K562 (cell line): ENCODE measurements around the gene PSMB10. TPM values are rescaled to one million over a fixed set of nuclear protein-coding genes. Genes with fewer than 3 reads are reported as not detected.

Experiments used
- CBX1 ChIP-seq: sonication (generic); IDR thresholded peaks from 2 replicates; pipeline ENCODE4 v1.6.1; 2016; ENCODE audit warnings: antibody characterized with exemption, low read depth, mild to moderate bottlenecking
- ETV6 ChIP-seq, 3 experiments: fragments of 150-350 bp in 1 of 3; sonication (generic) in 1 of 3; formaldehyde crosslinking in 1 of 3; IDR thresholded peaks; 2 replicates each; pipeline versions ENCODE4 v1.6.1 to v1.8.0; 2014 to 2022; ENCODE audit warnings: borderline replicate concordance in 2 of 3, low read depth in 2 of 3, antibody characterized with exemption in 1 of 3, low read length in 1 of 3, mild to moderate bottlenecking in 1 of 3, missing genetic modification reagents in 1 of 3
- GATAD2A ChIP-seq: fragments of 450-650 bp; IDR thresholded peaks from 2 replicates; pipeline ENCODE4 v1.6.1; 2017
- HNRNPH1 ChIP-seq: fragments of 200-400 bp; formaldehyde crosslinking; optimal IDR thresholded peaks from 2 replicates; pipeline ENCODE3; 2017; ENCODE audit warnings: low read depth, mild to moderate bottlenecking, low read length, moderate library complexity
- NR0B1 ChIP-seq: fragments of 450-650 bp; IDR thresholded peaks from one replicate; pipeline ENCODE4 v1.6.1; 2018; ENCODE audit warnings: mild to moderate bottlenecking, moderate library complexity; ENCODE audit not compliant: partially characterized antibody
- RBM25 ChIP-seq: fragments of 200-400 bp; formaldehyde crosslinking; IDR thresholded peaks from 2 replicates; pipeline ENCODE4 v1.6.1; 2018; ENCODE audit warnings: low read length, low read depth, moderate library complexity; ENCODE audit not compliant: severe bottlenecking
- SMARCA4 ChIP-seq: fragments of 450-650 bp; IDR thresholded peaks from 2 replicates; pipeline ENCODE4 v1.6.1; 2016
- SP1 ChIP-seq: sonication (generic); formaldehyde crosslinking; IDR thresholded peaks from 2 replicates; pipeline ENCODE4 v1.8.1; 2022; ENCODE audit warnings: mild to moderate bottlenecking, missing genetic modification reagents
- TFE3 ChIP-seq: fragments of 450-650 bp; formaldehyde crosslinking; IDR thresholded peaks from 2 replicates; pipeline ENCODE4 v1.4.0; 2020; ENCODE audit warnings: mild to moderate bottlenecking, mixed read lengths
- VEZF1 ChIP-seq: fragments of 200-800 bp; sonication (Bioruptor generic); IDR thresholded peaks from 2 replicates; pipeline ENCODE4 v1.6.1; 2017; ENCODE audit warnings: missing genetic modification characterization, missing compliant biosample characterization
- ZNF76 ChIP-seq: fragments of 250-450 bp; sonication (Bioruptor Pico); IDR thresholded peaks from 2 replicates; pipeline ENCODE4 v1.4.0; 2020; ENCODE audit warnings: mild to moderate bottlenecking, moderate library complexity, borderline replicate concordance
- polyA plus RNA-seq, 8 experiments: library from polyadenylated mRNA; depleted of rRNA in 4 of 8; stranded (reverse) in 5 of 8; unstranded in 3 of 8; fragments of >200 nt; fragmentation: Nextera tagmentation in 2 of 8; fragmentation: Illumina TruSeq in 1 of 8; extraction: Ambion mirVana in 2 of 8; extraction: Trizol in 1 of 8; gene quantifications; 2 replicates each; pipeline versions ENCODE4 v1.2.1 to v1.2.3, GENCODE V29; 2011 to 2014; ENCODE audit warnings: inconsistent platforms in 1 of 8, missing spikeins in 1 of 8
- total RNA-seq, 7 experiments: library from RNA; depleted of rRNA in 6 of 7; stranded (reverse); fragments of >200 nt in 6 of 7; fragmentation: Illumina TruSeq in 2 of 7; extraction: Trizol in 2 of 7; gene quantifications; 2 replicates each; pipeline versions ENCODE4 v1.2.1 to v1.2.3, GENCODE V29; 2011 to 2021; ENCODE audit warnings: low replicate concordance in 1 of 7
- TF ChIP-seq, protein P1 (sequence below), 2 experiments: fragments of 450-650 bp; IDR thresholded peaks; 2 replicates each; pipeline ENCODE4 v1.6.1; 2018; ENCODE audit warnings: mild to moderate bottlenecking in 2 of 2, low read depth in 1 of 2; ENCODE audit not compliant: partially characterized antibody in 2 of 2
- TF ChIP-seq, protein P2 (sequence below): IDR thresholded peaks from 2 replicates; pipeline ENCODE4 v1.6.1; 2016; ENCODE audit warnings: missing genetic modification characterization, missing compliant biosample characterization

Gene PSMB10
- total and polyA plus RNA-seq, 9 of the 15 experiments (the other 6 are each of a cell fraction or from before 2014, with no cell fraction given), result 11.7 to 105 (median 51.0) TPM

- TF ChIP-seq, protein P1, sequence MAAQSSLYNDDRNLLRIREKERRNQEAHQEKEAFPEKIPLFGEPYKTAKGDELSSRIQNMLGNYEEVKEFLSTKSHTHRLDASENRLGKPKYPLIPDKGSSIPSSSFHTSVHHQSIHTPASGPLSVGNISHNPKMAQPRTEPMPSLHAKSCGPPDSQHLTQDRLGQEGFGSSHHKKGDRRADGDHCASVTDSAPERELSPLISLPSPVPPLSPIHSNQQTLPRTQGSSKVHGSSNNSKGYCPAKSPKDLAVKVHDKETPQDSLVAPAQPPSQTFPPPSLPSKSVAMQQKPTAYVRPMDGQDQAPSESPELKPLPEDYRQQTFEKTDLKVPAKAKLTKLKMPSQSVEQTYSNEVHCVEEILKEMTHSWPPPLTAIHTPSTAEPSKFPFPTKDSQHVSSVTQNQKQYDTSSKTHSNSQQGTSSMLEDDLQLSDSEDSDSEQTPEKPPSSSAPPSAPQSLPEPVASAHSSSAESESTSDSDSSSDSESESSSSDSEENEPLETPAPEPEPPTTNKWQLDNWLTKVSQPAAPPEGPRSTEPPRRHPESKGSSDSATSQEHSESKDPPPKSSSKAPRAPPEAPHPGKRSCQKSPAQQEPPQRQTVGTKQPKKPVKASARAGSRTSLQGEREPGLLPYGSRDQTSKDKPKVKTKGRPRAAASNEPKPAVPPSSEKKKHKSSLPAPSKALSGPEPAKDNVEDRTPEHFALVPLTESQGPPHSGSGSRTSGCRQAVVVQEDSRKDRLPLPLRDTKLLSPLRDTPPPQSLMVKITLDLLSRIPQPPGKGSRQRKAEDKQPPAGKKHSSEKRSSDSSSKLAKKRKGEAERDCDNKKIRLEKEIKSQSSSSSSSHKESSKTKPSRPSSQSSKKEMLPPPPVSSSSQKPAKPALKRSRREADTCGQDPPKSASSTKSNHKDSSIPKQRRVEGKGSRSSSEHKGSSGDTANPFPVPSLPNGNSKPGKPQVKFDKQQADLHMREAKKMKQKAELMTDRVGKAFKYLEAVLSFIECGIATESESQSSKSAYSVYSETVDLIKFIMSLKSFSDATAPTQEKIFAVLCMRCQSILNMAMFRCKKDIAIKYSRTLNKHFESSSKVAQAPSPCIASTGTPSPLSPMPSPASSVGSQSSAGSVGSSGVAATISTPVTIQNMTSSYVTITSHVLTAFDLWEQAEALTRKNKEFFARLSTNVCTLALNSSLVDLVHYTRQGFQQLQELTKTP (IDR thresholded peaks at IDR 0.05; ENCODE audit: low read depth in 1 of 2, partially characterized antibody in 2 of 2), result no peak
- TF ChIP-seq ETV6 (IDR thresholded peaks at IDR 0.05; ENCODE audit: borderline replicate concordance in 1 of 2, low read depth in 2 of 2, low read length in 1 of 2), result no peak
- TF ChIP-seq ETV6 (CRISPR knock-in tag; IDR thresholded peaks at IDR 0.05; ENCODE audit: borderline replicate concordance), result no peak
- TF ChIP-seq HNRNPH1, result no peak
- no peak for TF ChIP-seq NR0B1
- no peak for TF ChIP-seq GATAD2A
- TF ChIP-seq VEZF1 (CRISPR knock-in tag), result peak; percentile 97
- TF ChIP-seq ZNF76, result no peak
- TF ChIP-seq SMARCA4, result 0 out of 2 replicates have a peak, but pooled peaks have one; percentile 10
- TF ChIP-seq SP1 (CRISPR knock-in tag), result peak; percentile 92
- peak; percentile 98 for TF ChIP-seq CBX1
- TF ChIP-seq, protein P2, sequence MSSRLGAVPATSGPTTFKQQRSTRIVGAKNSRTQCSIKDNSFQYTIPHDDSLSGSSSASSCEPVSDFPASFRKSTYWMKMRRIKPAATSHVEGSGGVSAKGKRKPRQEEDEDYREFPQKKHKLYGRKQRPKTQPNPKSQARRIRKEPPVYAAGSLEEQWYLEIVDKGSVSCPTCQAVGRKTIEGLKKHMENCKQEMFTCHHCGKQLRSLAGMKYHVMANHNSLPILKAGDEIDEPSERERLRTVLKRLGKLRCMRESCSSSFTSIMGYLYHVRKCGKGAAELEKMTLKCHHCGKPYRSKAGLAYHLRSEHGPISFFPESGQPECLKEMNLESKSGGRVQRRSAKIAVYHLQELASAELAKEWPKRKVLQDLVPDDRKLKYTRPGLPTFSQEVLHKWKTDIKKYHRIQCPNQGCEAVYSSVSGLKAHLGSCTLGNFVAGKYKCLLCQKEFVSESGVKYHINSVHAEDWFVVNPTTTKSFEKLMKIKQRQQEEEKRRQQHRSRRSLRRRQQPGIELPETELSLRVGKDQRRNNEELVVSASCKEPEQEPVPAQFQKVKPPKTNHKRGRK (tag), result no peak
- peak; percentile 96 for TF ChIP-seq RBM25
- TF ChIP-seq TFE3 (CRISPR knock-in tag), result no peak
- TF ChIP-seq, all 486 proteins: peak for 108
These were observed 32.0 kb upstream of the PSMB10 start, which contains the start of gene SLC12A4 (continued) for GRCh38 chr16:67968400-67969253.
